GM21367 (cell line): ENCODE data around the gene MED12L.
A peak's percentile ranks its signal among the peaks of the same experiment; 100 is the strongest.

ENCODE experiments used
- ATAC-seq: cut with Tn5 transposase; IDR thresholded peaks from one replicate; pipeline ENCODE4 v1.9.1; 2021; ENCODE audit not compliant: unreplicated experiment

The MED12L gene

GRCh38 chr3:151440940-151441339, 355.5 kb downstream of the MED12L start:
- ATAC-seq = no peak

- ATAC-seq = no peak
Observed at GRCh38 chr3:151443583-151443982, 358.1 kb downstream of the MED12L start.

- no peak for ATAC-seq
Observed at GRCh38 chr3:151445273-151446001, 360.0 kb downstream of the MED12L start.

DNA sequence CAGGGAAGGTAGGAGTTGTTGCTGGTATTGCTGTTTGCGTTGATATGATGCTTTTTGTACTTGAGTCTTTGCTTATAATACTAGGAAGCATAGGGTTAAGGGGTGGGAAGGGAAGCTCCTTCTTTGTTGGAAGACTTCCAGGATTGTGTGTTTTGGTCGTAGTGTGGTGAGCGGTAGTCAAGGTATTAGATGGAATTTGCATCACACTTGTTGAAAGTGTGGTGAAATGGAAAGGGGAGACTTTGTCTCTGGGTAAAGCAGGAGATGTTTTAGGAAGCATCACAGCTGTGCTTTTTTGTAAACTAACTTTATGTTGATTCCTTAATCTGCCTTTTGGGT, 360.5 kb downstream of the MED12L start:
- ATAC-seq = no peak

GRCh38 chr3:151452368-151452767, 366.9 kb downstream of the MED12L start:
- ATAC-seq = no peak

- ATAC-seq = no peak
Observed at GRCh38 chr3:151452841-151453240, 367.4 kb downstream of the MED12L start.

DNA sequence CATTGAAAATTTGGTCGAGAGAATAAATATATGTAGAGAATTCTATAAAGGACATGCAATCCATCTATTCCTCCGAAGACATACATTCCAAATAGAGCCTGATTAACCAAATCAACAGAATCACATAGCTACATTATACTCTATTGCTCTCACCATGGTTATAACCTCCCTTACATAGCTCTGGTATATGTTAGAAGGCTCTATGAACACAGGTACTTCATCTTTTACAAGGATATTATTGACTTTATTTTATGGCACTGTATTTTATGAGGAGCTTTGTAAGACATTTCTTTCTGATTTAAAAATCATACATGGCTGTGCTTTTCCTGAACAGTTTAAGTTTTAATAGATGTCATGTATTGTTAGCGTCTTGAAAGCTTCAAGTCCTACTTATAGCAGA, 370.6 kb downstream of the MED12L start:
- no peak for ATAC-seq

DNA sequence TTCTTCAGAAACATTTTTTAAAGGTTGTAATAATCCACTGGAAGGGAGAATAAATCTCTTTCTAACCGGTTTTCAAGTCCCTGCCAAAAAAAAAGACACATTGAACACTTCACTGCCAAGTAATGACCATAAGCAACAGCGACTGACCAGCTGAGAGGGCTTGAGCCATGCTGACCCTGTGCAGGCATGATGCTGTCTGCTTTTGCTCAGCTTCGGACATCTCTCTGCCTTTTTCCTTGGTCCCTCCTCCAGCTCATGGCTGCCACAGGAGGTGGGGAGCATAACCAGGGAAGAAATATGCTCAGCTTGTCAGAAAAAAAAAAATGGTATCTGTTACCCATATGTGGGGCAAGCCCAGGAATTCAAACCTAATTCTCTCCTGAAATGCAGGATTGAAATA, 373.9 kb downstream of the MED12L start:
- no peak for ATAC-seq

DNA sequence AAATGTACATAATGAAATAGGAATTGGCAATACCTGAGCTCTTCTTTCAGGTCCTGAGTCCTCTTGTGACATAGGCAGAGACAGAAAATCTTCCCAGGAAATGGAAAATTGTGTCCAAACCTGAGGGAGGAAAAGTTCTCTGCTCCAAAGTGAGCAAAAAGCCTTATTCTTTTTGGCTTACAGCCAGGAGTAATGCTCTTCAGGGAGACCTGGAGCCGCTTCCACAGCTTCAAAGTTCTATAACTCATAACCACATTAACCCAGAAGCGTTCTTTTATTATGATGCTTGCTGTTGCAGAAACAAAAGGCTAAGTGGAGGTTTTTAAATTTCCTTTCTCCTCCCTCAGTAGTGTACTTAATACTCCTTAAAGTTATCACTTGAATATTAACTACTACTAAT, 374.8 kb downstream of the MED12L start:
- ATAC-seq = no peak

DNA sequence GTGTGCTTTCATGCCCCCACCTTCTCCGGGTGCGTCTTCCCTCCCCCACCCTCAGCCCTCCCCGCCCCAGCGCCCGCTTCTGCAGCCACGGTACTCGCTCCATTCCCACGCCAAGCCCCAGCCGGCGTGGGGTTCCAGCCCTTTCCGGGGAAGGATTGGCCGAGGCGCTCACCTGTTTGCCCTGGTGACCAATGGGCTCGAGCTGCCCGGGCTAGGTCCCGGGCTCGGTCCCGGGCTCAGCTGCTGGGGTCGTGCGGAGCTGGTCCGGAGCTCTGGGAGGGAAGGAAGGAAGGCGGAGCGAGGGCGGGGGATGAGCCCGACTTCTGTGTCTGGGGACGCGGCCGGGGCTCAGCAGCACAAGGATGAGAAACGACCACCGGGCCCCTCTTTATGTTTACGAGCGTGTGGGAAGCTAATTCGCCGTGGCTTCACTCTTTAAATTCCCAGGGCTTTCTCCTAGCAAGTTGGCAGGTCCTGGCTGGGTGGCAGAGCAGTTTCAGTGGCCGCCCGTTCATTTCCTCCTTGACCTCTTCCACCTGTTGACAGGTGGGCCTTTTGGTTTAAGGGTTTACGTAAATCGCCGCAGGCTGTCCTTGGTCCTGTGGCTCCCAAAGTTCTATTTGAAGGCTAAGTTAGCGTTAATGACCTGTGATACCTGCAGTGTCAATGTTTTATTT, 375.4 kb downstream of the MED12L start, which contains the start of gene IGSF10:
Gene IGSF10 (minus strand): TSS at position 288 of the 677 bp plus-strand sequence. CDS start 2,352 bp downstream, outside the sequence.
- ATAC-seq = no peak

DNA sequence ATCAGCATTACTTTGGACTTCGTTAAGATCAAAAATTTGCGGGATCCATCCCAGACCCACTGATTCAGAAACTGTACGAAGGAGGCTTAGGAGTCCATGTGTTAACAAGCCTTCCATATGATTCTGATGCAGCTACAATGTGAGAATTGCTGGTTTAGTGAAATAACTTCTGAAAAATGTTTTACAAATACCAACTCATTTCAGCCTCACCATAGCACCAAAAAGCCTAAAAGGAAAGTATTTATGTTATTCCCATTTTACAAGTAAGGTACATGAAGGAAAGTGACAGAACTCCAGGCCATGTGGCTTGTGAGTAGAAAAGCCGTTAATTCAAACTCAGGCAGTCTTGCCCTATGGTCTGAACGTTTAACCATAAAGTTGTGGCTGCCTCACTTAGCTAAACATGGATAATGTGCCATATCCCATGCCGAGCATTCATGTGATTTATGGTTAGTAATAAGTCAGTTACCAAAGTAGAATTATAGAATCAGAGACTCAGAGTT, 376.9 kb downstream of the MED12L start:
- no peak for ATAC-seq

- no peak for ATAC-seq
Observed at GRCh38 chr3:151462991-151463390, 377.5 kb downstream of the MED12L start.

DNA sequence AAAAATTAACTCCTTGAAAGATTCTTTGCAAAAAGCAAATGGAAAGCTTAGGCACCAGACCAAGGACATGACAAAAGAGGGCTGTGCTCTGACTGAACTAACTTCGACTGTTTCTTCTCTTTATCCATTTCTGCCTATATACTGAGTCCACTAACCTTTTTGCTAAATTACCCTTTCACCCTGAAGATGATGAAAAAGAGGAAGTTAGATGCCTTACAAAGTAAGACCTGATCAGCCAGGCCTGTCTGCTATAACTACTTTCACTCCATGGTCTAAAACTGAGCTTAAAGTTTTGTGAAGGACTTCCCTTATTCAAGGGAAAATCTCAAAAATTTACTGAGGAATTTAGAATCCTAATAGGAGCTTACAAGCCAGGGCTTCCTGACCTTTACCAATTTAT, 381.6 kb downstream of the MED12L start:
- no peak for ATAC-seq

DNA sequence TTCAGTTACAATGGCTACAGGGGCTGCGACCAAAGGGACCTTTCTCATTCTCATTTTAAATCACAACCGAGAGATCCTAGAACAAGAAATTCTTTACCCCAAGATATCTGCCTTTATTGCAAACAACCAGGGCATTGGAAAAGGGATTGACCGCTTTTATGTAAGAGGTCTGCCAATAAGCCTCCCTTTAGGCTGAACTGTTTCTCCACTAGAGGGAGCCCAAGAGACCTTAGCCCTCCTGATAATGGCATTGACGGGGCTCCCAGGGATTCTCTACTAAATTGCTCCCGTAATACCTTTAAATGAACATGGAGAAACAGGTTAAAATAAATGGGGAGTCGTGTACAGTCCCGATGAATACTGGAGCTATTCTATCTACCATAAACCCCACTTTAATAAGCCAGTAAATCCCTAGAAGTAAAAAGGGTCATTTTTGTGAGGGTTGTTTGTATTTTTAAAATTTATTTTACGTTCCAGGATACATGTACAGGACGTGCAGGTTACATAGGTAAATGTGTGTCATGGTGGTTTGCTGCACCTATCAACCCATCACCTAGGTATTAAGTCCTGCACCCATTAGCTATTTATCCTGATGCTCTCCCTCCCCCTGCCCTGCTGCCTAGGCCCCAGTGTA, 382.9 kb downstream of the MED12L start:
- peak; percentile 74 for ATAC-seq

DNA sequence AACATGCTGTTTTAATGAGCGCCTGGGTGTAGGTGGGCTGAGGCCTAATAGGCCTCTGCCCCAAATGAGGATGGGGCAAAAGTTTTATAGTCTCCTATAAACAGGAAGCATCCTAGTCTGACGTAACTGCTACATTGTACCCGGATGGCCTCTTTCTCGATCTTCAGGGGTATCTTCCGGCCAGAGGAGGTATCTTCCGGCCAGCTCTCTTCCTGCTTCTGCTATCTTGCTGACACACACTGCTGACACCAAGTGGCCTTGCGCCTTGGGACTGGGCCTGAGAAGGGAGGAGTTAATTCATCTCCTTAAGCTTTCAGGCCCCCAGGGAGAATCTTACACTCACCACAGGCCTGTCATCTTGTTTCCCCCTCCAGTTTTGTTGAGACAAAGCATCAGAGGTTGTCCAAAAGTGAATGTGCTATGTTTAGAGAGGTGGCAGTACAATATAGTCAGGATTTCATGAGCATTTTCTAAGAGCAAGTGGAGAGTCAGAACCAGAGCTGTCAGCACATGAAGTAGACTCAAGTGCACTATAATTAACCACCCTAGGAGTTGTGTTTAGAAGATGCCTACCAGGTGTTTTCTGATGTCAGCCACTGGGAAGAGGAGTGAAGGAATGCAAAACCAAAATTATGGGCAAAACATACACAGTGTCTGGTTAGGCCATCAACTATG, 391.0 kb downstream of the MED12L start:
- ATAC-seq = no peak

GRCh38 chr3:151477591-151478334, 392.3 kb downstream of the MED12L start:
- no peak for ATAC-seq

- ATAC-seq = no peak
Observed at GRCh38 chr3:151478335-151478697, 392.9 kb downstream of the MED12L start.

GRCh38 chr3:151479452-151479851, 394.0 kb downstream of the MED12L start:
- no peak for ATAC-seq

DNA sequence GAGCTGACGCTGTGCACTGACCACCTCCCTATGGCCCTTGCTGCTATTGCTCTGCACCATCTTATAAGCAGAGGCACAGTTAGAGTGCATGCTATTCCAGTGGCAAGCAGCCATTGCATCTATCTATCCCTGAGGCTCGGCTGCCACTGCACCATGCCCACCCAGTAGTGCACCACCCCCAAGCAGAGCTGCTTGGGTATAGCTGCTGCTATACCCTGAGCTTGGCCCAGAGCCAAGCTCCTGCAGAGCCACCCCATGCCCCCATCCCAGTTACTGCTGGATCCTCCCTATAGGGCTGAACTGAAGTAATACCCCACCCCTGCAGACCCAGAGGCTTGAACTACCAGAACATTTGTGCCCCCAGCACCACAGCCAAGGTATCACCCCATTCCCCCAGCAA, 395.0 kb downstream of the MED12L start:
- no peak for ATAC-seq

DNA sequence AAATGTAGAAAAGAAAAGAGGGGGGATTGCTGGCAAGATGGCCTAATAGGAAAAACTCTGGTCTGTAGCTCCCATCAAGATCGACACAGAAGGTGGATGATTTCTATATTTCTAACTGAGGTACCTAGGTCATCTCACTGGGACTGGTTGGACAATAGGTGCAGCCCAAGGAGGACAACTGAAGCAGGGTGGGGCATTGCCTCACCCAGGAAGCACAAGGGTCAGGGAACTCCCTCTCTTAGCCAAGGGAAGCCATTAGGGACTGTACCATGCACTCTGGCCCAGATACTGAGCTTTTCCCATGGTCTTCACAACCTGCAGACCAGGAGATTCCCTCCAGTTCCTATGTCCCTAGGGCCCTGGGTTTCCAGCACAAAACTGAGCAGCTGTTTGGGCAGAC, 398.0 kb downstream of the MED12L start:
- ATAC-seq = no peak
